ENCODE data around the gene NME4. TPM values are rescaled to one million over a fixed set of nuclear protein-coding genes. Genes with fewer than 3 reads are reported as not detected.
A peak's percentile ranks its signal among the peaks of the same experiment; 100 is the strongest.

The NME4 gene
- polyA plus RNA-seq, 3 donors, result 26.7 to 31.4 (median 26.9) TPM

DNA sequence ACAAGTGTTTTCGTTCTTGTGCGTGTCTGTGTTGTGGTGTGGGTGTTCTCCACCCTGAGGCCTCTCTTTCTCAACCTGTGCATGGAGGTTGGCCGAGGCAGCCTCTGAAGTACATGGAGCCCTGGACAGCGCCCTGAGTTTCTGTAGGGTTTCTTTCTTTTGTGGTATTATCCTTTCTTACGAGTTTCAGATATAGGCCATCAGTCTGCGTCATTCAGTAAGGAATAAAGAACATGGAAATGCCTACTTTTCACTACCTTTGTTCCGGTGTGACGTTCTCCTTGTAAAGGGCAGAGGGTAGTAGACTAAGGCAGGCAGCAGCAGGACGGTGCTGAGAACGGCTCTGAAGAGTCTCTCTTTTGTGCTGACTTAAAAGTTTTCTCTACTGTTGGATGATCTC is 47.0 kb downstream of the NME4 start:
- 100% methylated on average over 2 of the region's 10 CpGs for WGBS (ENCODE audit: insufficient coverage)
- peaks cover 0 to 2% (median 0%) of the 10 kb centered on the region in 3 donors for H3K27me3 Mint-ChIP-seq (ENCODE audit: low read depth in 3 of 3)

DNA sequence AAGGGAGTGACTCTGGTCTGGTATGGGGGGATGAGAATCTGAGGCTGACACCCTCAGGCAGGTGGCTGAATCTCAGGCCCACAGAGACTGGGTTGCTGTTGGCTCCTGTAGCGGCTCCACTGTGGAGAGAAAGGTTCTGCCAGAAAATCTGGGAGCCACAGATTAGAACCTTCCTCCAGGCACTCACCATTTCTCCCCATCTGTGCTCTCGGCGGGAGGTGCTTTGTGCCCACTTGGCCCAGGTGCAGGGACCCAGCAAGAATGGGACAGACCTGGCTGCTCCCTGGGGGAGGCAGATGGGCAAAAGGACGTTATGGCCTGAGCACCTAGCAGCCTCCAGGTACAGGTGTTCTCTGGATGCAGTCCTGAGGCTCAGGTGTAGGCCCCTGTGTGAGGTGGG is 48.6 kb downstream of the NME4 start:
- H3K4me3 Mint-ChIP-seq, result no peak overlapping the region
- intact Hi-C loops (cut with micrococcal nuclease), result no loop called here
- no peaks in the 10 kb centered on the region for H3K36me3 Mint-ChIP-seq
- H3K9me3 ChIP-seq (replicated peaks in 1 of 2; ENCODE audit: control insufficient read depth in 1 of 2, insufficient read depth in 1 of 2, low read length in 2 of 2), result no peaks in the 10 kb centered on the region
- H3K4me2 ChIP-seq (replicated peaks; ENCODE audit: extremely low read depth, low read length, poor library complexity, severe bottlenecking), result no peak overlapping the region
- no peaks in the 10 kb centered on the region for H4K20me1 ChIP-seq (ENCODE audit: insufficient read depth, low read length)
- H3K27me3 ChIP-seq (ENCODE audit: control insufficient read depth in 2 of 2, insufficient read depth in 2 of 2, low read length in 2 of 2), result no peaks in the 10 kb centered on the region
- H3K27ac ChIP-seq (ENCODE audit: low read depth in 1 of 2, low read length in 2 of 2), result no peak overlapping the region
- no peaks in the 10 kb centered on the region for H3K36me3 ChIP-seq (replicated peaks in 1 of 2; ENCODE audit: control insufficient read depth in 1 of 2, insufficient read depth in 2 of 2, low read length in 2 of 2)
- WGBS (ENCODE audit: insufficient coverage), result 93% methylated on average over 2 of the region's 4 CpGs
- H3K27me3 Mint-ChIP-seq (ENCODE audit: low read depth in 3 of 3), result peaks cover 0 to 2% (median 0%) of the 10 kb centered on the region in 3 donors
- H3K4me1 Mint-ChIP-seq, result peaks cover 7% of the 10 kb centered on the region
- no peak for DNase-seq
- peak overlapping the region in 1 of 7 donors; percentile 60 for H3K27ac Mint-ChIP-seq
- no peak overlapping the region for H3K9ac ChIP-seq (ENCODE audit: insufficient read depth, low read length, poor library complexity, severe bottlenecking)
- TF ChIP-seq, protein P1, sequence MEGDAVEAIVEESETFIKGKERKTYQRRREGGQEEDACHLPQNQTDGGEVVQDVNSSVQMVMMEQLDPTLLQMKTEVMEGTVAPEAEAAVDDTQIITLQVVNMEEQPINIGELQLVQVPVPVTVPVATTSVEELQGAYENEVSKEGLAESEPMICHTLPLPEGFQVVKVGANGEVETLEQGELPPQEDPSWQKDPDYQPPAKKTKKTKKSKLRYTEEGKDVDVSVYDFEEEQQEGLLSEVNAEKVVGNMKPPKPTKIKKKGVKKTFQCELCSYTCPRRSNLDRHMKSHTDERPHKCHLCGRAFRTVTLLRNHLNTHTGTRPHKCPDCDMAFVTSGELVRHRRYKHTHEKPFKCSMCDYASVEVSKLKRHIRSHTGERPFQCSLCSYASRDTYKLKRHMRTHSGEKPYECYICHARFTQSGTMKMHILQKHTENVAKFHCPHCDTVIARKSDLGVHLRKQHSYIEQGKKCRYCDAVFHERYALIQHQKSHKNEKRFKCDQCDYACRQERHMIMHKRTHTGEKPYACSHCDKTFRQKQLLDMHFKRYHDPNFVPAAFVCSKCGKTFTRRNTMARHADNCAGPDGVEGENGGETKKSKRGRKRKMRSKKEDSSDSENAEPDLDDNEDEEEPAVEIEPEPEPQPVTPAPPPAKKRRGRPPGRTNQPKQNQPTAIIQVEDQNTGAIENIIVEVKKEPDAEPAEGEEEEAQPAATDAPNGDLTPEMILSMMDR (IDR thresholded peaks at IDR 0.05), result no peak
- no peaks in the 10 kb centered on the region for H3K79me2 ChIP-seq (ENCODE audit: insufficient read depth, low read length)
- no peak overlapping the region for H2AFZ ChIP-seq (ENCODE audit: insufficient read depth, low read depth, low read length, poor library complexity, severe bottlenecking)
- no peak overlapping the region for H3K4me3 ChIP-seq (replicated peaks in 1 of 3; ENCODE audit: low read depth in 2 of 3, low read length in 3 of 3)
- no peaks in the 10 kb centered on the region for H3K9me3 Mint-ChIP-seq
- peaks cover 6 to 7% of the 10 kb centered on the region in 2 donors for H3K4me1 ChIP-seq (ENCODE audit: control insufficient read depth in 1 of 2, insufficient read depth in 2 of 2, low read length in 2 of 2)

More for the DNA sequence above, 47.0 kb downstream of the NME4 start:
- H2AFZ ChIP-seq (ENCODE audit: insufficient read depth, low read depth, low read length, poor library complexity, severe bottlenecking), result no peak overlapping the region
- intact Hi-C loops (cut with micrococcal nuclease), result no loop called here
- H3K36me3 ChIP-seq (replicated peaks in 1 of 2; ENCODE audit: control insufficient read depth in 1 of 2, insufficient read depth in 2 of 2, low read length in 2 of 2), result no peaks in the 10 kb centered on the region
- no peak overlapping the region for H3K9ac ChIP-seq (ENCODE audit: insufficient read depth, low read length, poor library complexity, severe bottlenecking)
- no peak overlapping the region for H3K4me3 ChIP-seq (replicated peaks in 1 of 3; ENCODE audit: low read depth in 2 of 3, low read length in 3 of 3)
- H3K27ac Mint-ChIP-seq, result no peak overlapping the region
- H4K20me1 ChIP-seq (ENCODE audit: insufficient read depth, low read length), result no peaks in the 10 kb centered on the region
- H3K4me1 ChIP-seq (ENCODE audit: control insufficient read depth in 1 of 2, insufficient read depth in 2 of 2, low read length in 2 of 2), result no peaks in the 10 kb centered on the region
- no peaks in the 10 kb centered on the region for H3K27me3 ChIP-seq (ENCODE audit: control insufficient read depth in 2 of 2, insufficient read depth in 2 of 2, low read length in 2 of 2)
- no peaks in the 10 kb centered on the region for H3K4me1 Mint-ChIP-seq
- DNase-seq, result no peak
- no peaks in the 10 kb centered on the region for H3K9me3 ChIP-seq (replicated peaks in 1 of 2; ENCODE audit: control insufficient read depth in 1 of 2, insufficient read depth in 1 of 2, low read length in 2 of 2)
- H3K4me2 ChIP-seq (replicated peaks; ENCODE audit: extremely low read depth, low read length, poor library complexity, severe bottlenecking), result no peak overlapping the region
- H3K36me3 Mint-ChIP-seq, result no peaks in the 10 kb centered on the region
- H3K79me2 ChIP-seq (ENCODE audit: insufficient read depth, low read length), result no peaks in the 10 kb centered on the region
- no peak overlapping the region for H3K4me3 Mint-ChIP-seq
- H3K27ac ChIP-seq (ENCODE audit: low read depth in 1 of 2, low read length in 2 of 2), result no peak overlapping the region
- TF ChIP-seq, protein P1 (IDR thresholded peaks at IDR 0.05), result no peak
- H3K9me3 Mint-ChIP-seq, result no peaks in the 10 kb centered on the region

Small RNA genes within 50 kb of the gene (small RNA-seq; reads per million reads assigned to genes)
- gene RF00019 (ENCODE audit: insufficient read length, low read depth), result not detected

Other genes with a start within 250 kb of the NME4 start
- not detected for gene HBZ, start 244.6 kb upstream of the NME4 start, polyA plus RNA-seq
- not detected for gene HBM, start 231.2 kb upstream of the NME4 start, polyA plus RNA-seq
- gene HBA2, start 224.3 kb upstream of the NME4 start, polyA plus RNA-seq, result 100 to 1,000 TPM in 2 of 3 donors, 1 to 10 TPM in 1; 2.8 to 193 (median 158) TPM
- 10 to 100 TPM in 2 of 3 donors, under 1 TPM in 1; 0.31 to 23.8 (median 22.9) TPM for gene HBA1, start 220.5 kb upstream of the NME4 start, polyA plus RNA-seq
- not detected for gene HBQ1, start 216.7 kb upstream of the NME4 start, polyA plus RNA-seq
- gene LUC7L, start 167.8 kb upstream of the NME4 start, polyA plus RNA-seq, result 100 to 1,000 TPM in 1 of 3 donors, 1 to 10 TPM in 2; 4.0 to 109 (median 4.6) TPM
- gene FAM234A, start 162.4 kb upstream of the NME4 start, polyA plus RNA-seq, result 10 to 100 TPM; 22.5 to 40.4 (median 25.1) TPM
- gene RGS11, start 121.3 kb upstream of the NME4 start, polyA plus RNA-seq, result under 1 TPM in 1 of 3 donors, not detected in 2; 0.07 TPM
- gene ARHGDIG, start 116.6 kb upstream of the NME4 start, polyA plus RNA-seq, result not detected
- gene PDIA2, start 114.0 kb upstream of the NME4 start, polyA plus RNA-seq, result not detected
- 10 to 100 TPM in 1 of 3 donors, under 1 TPM in 2; 0.30 to 20.9 (median 0.74) TPM for gene AXIN1, start 44.5 kb upstream of the NME4 start, polyA plus RNA-seq
- 10 to 100 TPM; 68.6 to 88.5 (median 88.1) TPM for gene MRPL28, start 26.7 kb upstream of the NME4 start, polyA plus RNA-seq
- gene PGAP6, start 15.2 kb upstream of the NME4 start, polyA plus RNA-seq, result 100 to 1,000 TPM in 1 of 3 donors, 10 to 100 TPM in 2; 18.2 to 137 (median 39.8) TPM
- 10 to 100 TPM in 1 of 3 donors, 1 to 10 TPM in 2; 5.7 to 12.8 (median 8.7) TPM for gene DECR2, start 4.7 kb downstream of the NME4 start, polyA plus RNA-seq
- gene RAB11FIP3, start 28.4 kb downstream of the NME4 start, polyA plus RNA-seq, result 1 to 10 TPM in 1 of 3 donors, under 1 TPM in 2; 0.37 to 7.5 (median 0.49) TPM
- gene CAPN15, start 130.5 kb downstream of the NME4 start, polyA plus RNA-seq, result 10 to 100 TPM in 1 of 3 donors, 1 to 10 TPM in 2; 3.4 to 42.6 (median 3.9) TPM
- gene PRR35, start 163.2 kb downstream of the NME4 start, polyA plus RNA-seq, result not detected
- gene NHLRC4, start 169.8 kb downstream of the NME4 start, polyA plus RNA-seq, result under 1 TPM; 0.29 to 0.57 (median 0.36) TPM
- gene PIGQ, start 172.8 kb downstream of the NME4 start, polyA plus RNA-seq, result 10 to 100 TPM; 11.4 to 39.8 (median 12.1) TPM
- gene RAB40C, start 192.9 kb downstream of the NME4 start, polyA plus RNA-seq, result 10 to 100 TPM; 10.0 to 22.6 (median 10.9) TPM
- under 1 TPM in 1 of 3 donors, not detected in 2; 0.76 TPM for gene WFIKKN1, start 233.8 kb downstream of the NME4 start, polyA plus RNA-seq
- gene METTL26, start 239.1 kb downstream of the NME4 start, polyA plus RNA-seq, result 10 to 100 TPM; 57.1 to 80.9 (median 70.4) TPM
- 10 to 100 TPM; 23.7 to 65.6 (median 42.1) TPM for gene MCRIP2, start 244.6 kb downstream of the NME4 start, polyA plus RNA-seq

Measured in CD14-positive monocyte (primary cell).